ENCODE results near the gene PPP2R2C.

DNA sequence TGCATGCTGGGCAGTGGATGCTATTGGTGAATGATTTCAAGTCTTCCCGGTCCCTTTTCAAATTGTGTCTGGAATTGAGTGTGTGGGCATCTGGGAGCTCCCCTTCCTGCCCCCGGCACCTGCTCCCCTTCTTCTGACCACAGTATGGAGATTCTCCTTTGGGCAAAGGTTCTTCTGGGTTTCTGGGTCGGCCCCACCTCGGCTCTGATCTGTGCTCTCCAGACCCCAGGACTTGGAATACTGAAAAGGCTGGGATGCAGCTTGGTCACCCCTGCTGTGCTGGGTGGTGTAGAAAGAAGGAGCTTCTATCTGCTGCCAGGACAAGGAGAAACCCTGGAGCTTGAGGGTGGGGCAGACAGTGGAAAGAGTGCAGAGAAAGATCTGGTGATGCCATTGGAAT is 124.0 kb downstream of the PPP2R2C start:
- TF ChIP-seq POLR2A (IDR thresholded peaks at IDR 0.05): no peak
- TF ChIP-seq, protein P1, sequence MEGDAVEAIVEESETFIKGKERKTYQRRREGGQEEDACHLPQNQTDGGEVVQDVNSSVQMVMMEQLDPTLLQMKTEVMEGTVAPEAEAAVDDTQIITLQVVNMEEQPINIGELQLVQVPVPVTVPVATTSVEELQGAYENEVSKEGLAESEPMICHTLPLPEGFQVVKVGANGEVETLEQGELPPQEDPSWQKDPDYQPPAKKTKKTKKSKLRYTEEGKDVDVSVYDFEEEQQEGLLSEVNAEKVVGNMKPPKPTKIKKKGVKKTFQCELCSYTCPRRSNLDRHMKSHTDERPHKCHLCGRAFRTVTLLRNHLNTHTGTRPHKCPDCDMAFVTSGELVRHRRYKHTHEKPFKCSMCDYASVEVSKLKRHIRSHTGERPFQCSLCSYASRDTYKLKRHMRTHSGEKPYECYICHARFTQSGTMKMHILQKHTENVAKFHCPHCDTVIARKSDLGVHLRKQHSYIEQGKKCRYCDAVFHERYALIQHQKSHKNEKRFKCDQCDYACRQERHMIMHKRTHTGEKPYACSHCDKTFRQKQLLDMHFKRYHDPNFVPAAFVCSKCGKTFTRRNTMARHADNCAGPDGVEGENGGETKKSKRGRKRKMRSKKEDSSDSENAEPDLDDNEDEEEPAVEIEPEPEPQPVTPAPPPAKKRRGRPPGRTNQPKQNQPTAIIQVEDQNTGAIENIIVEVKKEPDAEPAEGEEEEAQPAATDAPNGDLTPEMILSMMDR (IDR thresholded peaks at IDR 0.05): no peak
